Nucleus accumbens (tissue), 56 donors: ENCODE data around the gene TXNL1.

Source experiments
- DNase-seq, 56 donors: peaks; one replicate each; lab custom pipeline; 2025; lab: John Stamatoyannopoulos, UW

Gene TXNL1

DNA sequence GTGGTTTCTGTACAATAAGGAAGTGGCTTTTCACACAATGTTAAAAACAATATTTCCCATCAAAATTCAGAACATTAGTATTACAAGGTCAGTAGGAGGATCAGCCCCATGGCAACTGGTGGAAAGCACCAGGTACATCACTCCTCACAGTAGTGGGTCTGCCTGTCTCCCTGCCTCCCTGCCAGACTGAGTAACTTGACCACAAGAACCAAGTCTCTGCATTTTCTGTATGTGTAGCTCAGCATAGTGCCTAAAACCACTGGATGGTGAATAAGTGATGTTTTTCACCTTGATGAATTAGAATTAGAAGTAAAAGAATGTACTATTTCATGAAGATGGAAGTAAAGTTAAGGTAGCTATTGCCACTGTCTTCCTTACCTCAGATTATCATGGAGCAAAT is 8.7 kb upstream of the TXNL1 start:
- no peak for DNase-seq

GRCh38 chr18:56645415-56646016 is 7.1 kb upstream of the TXNL1 start:
- DNase-seq = no peak

GRCh38 chr18:56643381-56643780 is 5.0 kb upstream of the TXNL1 start:
- no peak for DNase-seq

DNA sequence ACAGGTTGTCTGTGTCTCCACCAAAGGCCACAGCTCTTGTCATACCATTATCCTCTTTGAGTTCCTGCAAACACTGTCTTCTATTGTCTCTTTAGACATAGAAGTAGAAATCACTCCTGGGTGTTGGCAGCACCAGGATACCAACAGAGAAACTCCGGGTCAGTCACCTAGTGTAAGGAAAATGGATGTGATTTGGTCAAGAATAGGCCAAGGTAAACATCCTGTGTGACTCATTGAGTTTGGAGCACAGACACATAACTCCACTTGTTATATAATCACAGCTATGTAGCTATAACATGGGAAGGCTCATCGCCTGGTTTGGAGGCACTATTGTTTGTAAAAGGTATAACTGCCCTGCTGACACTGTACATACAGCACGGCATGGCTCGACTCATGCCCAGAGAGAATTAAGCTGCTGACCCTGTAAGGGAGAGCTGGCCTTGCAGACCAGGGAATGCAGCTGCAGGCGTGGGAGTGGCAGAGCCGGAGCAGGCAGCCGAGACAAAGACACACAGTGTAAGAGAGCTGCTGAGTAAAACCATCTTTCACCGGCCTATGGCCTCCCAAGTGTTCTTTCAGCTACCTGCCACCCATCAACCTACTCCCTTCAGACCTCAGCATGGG is 3.4 kb upstream of the TXNL1 start:
- DNase-seq = no peak

GRCh38 chr18:56639571-56639970 is 1.2 kb upstream of the TXNL1 start:
- no peak for DNase-seq

DNA sequence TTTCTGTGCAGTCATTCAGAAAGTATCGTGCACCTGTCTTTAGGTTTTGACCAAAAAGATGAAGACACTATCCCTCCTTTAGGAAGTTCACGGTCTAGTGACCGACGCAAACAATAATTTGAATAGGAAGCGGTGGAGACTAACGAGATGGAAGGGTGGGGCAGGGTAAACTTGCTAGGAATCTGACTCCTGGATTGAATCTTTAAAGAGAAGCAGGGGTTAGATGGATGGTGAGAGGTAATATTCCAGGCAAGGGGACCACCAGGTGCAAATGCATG is 651 bp upstream of the TXNL1 start:
- peak in 1 of 56 donors; percentile 22 for DNase-seq

DNA sequence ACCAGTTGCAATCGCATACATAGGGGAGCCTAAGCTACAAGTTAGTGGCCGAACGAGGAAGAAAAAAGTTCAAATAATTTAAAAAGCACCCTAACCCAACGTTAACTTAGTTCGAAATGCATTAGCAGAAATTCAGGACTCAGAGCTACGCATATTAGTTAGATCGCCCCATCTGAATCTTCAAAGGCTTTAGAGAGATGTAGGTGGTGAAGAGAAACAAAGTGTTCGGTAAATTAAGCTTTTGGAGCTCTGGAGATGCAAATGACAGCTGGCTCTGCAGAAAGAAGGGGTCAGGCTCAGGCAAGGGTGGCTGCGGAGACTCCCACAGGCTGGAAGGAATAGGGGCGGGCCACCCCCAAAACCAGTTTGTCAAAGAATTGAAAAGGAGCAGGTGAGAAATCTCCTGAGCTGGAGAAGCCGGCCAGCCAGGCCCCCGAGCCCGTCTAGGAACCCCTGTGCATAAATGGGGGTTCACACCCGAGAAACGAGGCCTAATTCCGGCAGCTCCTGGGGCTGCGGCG is 621 bp downstream of the TXNL1 start:
- peak in 10 of 56 donors; percentile 9 to 59 (median 38) for DNase-seq

GRCh38 chr18:56637176-56637575 is 1.2 kb downstream of the TXNL1 start:
- DNase-seq = no peak

DNA sequence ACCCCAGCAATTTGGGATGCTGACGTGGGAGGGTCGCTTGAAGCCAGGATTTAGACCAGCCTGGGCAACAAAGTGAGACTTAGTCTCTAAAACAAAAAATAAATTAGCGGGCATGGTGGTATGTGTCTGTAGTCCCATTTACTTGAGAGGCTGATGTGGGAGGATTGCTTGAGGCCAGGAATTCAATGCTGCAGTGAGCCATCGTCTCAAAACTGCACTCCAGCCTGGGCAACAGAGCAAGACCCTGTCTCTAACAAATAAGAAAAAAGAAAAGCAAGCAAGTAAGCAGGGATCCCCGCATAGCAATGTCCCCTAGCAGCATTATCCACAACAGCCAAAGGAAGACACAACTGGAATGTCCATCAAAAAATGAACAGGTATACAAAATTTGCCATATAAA is 3.4 kb downstream of the TXNL1 start:
- DNase-seq = no peak

DNA sequence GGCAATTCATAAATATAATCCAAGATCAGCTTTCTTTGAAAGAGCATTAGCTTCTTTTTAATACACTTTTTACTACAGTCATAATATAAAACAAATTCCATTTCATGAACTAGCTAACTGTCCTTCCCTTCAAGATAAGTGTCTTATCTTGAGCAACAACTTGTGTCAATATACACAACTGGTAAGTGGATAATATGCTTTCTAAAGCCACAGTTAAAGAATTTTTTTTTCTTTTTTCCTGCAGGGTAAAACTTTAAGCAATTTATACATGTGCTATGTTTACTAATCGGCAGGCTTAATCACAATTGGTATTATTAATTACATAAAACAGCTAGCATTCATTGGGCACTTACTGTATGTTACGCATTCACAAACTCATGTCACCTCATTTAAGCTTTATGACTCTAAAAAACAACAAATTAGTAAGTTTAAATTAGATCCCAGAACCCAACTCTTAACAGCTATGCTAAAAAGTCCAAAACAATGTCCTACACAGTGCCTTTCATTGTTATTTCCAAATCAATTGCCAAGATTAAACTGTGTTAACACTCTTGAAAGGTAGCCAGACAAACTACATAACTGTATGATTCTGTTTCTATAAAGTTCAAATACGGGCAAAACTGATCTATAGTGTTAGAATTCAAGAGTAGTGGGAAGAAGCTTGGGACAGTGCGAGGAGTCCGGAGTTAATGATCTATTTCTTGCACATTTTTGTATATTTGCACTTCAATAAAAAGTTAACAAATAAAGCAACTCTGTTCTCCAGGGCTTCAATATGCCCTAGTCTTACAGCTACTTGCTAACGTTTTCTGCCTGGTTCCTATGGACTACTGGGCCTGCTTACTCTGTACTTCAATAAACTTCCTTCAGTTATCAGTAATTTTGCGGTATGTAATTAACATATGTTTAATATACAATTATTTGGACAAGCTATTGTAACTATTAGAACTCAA is 6.0 kb downstream of the TXNL1 start:
- DNase-seq = no peak

GRCh38 chr18:56627991-56628390 is 10.4 kb downstream of the TXNL1 start:
- DNase-seq = no peak

DNA sequence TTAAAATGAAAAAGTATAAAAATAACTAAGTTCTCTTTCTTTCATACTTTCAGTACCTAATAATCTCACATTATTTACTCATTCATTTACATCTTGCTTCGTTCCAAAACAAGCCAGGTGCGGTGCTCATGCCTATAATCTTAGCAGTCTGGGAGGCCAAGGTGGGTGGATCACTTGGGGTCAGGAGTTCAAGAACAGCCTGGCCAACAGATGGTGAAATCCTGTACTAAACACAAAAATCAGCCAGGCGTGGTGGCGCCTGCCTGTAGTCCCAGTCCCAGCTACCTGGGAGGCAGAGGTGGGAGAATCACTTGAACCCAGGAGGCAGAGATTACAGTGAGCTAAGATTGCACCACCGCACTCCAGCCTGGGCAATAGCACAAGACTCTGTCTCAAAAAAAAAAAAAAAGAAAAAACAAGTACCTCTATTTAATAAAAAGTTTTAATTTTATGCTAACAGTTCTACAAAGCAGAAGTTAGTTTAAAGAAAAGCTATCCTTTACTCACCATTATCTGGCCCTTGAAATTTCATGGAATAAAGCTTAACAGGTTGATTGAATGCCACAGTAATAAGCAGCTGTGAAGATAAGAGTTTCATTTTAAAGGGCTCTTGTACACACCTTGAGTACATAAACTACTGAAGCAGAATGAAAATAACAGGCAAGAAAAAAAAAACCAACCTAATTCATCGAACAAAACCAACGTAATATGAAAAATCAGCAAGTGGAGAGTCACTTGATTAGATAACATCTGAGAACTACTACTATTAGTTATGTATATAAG is 22.5 kb downstream of the TXNL1 start:
- DNase-seq = no peak

- no peak for DNase-seq
Observed at GRCh38 chr18:56606618-56607017, 31.8 kb downstream of the TXNL1 start.

DNA sequence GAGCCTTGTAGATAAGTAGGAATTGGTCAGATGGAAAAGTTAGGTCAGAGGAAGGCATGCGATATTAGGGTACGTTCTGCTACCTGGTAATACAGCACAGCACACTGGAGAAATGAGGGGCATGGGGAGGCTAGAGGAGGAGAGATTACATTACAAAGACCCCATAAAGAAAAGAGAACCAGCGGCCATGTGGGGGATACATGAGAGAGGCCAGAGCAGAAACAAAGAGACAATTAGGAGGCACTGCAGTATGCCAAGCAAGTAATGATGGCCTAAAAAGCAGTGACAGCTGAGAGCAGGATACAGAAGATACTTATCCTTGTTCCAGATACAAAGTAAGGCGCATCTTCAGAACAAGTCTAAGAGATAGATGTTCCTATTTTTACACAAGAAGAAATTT is 40.0 kb downstream of the TXNL1 start:
- no peak for DNase-seq

DNA sequence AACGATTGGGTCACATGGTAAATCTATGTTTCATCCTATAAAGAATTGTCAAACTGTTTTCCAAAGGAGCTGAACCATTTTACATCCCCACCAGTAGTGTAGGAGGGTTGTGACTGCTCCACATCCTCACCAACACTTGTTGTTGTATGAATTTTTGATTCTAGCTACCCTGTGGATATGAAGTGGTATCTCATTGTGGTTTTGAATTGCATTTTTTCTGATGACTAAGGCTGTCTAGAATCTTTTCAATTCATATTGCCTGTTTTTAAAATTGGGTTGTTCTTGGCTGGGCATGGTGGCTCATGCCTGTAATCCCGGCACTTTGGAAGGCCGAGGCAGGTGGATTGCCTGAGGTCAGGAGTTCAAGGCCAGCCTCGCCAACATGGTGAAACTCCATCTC is 44.5 kb downstream of the TXNL1 start:
- no peak for DNase-seq

DNA sequence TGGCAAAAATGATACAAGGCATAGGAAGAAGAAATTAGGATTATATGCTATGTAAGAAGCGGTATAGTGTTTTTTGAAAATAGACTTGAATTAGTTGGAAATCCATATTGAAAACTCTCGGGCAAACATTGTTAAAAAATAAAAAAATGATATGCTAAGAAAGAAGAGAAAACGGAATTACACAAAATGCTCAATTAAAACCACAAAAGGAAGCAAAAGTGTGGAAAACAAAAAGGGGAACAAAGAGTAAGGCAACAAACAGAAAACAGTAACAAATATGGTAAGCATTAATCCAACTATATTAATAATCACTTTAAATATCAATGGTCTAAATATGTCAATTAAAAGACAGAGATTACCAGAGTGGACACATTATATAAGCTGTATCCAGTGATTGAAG is 58.4 kb downstream of the TXNL1 start:
- DNase-seq = no peak

DNA sequence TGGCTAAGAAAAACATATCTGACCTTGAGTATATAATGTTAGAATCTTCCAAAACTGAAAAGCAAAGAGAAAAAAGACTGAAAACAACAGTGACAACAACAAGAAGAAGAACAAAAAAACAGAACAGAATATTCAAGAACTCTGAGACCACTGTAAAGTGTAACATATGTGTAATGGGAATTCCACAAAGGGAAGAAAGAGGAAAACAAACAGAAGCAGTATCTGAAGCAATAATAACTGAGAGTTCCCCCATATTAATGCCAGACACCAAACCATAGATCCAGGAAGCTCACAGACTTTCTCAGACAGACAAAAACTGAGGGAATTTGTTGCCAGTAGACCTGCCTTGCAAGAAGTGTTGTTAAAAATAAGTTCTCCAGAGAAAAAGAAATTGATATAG is 58.9 kb downstream of the TXNL1 start:
- no peak for DNase-seq

DNA sequence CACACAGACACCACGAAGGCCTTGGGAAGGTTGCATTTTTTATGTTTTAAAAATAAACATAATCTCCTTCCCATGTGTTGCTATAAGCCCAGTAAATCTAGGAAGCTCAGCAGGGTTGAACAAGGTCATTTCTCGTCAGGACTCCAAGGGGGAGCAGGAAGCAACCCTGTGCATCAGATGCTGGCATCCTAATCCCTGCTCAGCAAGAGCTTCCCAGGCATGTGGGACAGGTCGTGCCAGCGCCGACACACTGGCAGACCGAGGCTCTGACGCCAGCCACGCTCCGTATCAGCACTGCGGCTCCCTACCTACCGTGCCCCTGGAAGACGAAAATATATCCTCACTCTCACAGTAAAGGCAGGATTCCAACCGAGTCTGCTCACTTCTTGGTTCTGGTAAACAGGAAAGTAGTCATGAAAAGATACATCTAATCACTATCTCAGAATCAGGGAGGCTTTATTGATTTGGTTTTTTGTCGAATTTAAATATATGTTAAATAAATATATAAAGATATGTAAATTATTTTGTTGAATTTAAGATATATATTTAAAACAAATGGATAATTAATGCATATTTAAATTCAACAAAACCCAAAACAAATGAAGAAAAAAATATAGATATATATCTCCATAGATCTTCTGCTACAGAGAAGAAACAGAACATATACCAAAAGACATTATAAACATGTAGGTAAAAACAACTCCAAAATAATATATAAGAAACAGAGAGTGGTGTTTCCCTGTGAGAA is 61.4 kb downstream of the TXNL1 start:
- no peak for DNase-seq

GRCh38 chr18:56575819-56576663 is 62.4 kb downstream of the TXNL1 start:
- DNase-seq = no peak
